ENCODE results near the gene PTPRE. TPM values are rescaled to one million over a fixed set of nuclear protein-coding genes. Genes with fewer than 3 reads are reported as not detected.
"Not testable (repeated sequence)": the region's sequence is repeated elsewhere in the genome, so short reads cannot be mapped to it uniquely, and the experiment has no call there.

The PTPRE gene
- total RNA-seq, 1 experiment from 2014 or later, result 3.1 TPM

GRCh38 chr10:127989481-127990012, 82.6 kb downstream of the PTPRE start:
- no peak overlapping the region for H3K4me3 Mint-ChIP-seq
- H3K27ac Mint-ChIP-seq, result no peak overlapping the region
- CTCF ChIA-PET, result no interaction called here
- DNase-seq (ENCODE audit: low spot score) (no peak), ATAC-seq (no peak)
- no peaks in the 10 kb centered on the region for H3K36me3 Mint-ChIP-seq
- TF ChIP-seq, protein P1, sequence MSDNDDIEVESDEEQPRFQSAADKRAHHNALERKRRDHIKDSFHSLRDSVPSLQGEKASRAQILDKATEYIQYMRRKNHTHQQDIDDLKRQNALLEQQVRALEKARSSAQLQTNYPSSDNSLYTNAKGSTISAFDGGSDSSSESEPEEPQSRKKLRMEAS (CRISPR knock-in tag; IDR thresholded peaks at IDR 0.05), result no peak
- no peak for TF ChIP-seq GRHL2 (CRISPR knock-in tag; IDR thresholded peaks at IDR 0.05; ENCODE audit: insufficient replicate concordance, severe bottlenecking)
- TF ChIP-seq ZBTB21 (CRISPR knock-in tag; IDR thresholded peaks at IDR 0.05; ENCODE audit: borderline replicate concordance), result no peak
- no peak for TF ChIP-seq NFATC4 (CRISPR knock-in tag; IDR thresholded peaks at IDR 0.05)
- TF ChIP-seq TEAD1 (CRISPR knock-in tag; IDR thresholded peaks at IDR 0.05), result no peak
- TF ChIP-seq ATF2 (CRISPR knock-in tag; IDR thresholded peaks at IDR 0.05; ENCODE audit: borderline replicate concordance, low read depth), result no peak
- no peak for TF ChIP-seq KAT7 (CRISPR knock-in tag; IDR thresholded peaks at IDR 0.05; ENCODE audit: borderline replicate concordance)
- TF ChIP-seq ZNF219 (CRISPR knock-in tag; IDR thresholded peaks at IDR 0.05; ENCODE audit: borderline replicate concordance), result no peak
- no peak for TF ChIP-seq ZBTB43 (CRISPR knock-in tag; IDR thresholded peaks at IDR 0.05)
- TF ChIP-seq TEAD4 (CRISPR knock-in tag; IDR thresholded peaks at IDR 0.05), result no peak
- TF ChIP-seq TP53 (CRISPR knock-in tag; IDR thresholded peaks at IDR 0.05), result no peak
- TF ChIP-seq JUN (CRISPR knock-in tag; IDR thresholded peaks at IDR 0.05), result no peak
- no peak for TF ChIP-seq ERG (CRISPR knock-in tag; IDR thresholded peaks at IDR 0.05)
- no peak for TF ChIP-seq ZSCAN18 (CRISPR knock-in tag; IDR thresholded peaks at IDR 0.05)
- no peak for TF ChIP-seq FOXJ3 (CRISPR knock-in tag; IDR thresholded peaks at IDR 0.05; ENCODE audit: borderline replicate concordance)
- no peak for TF ChIP-seq NR1H2 (CRISPR knock-in tag; IDR thresholded peaks at IDR 0.05)
- no peak for TF ChIP-seq ZNF263 (CRISPR knock-in tag; IDR thresholded peaks at IDR 0.05; ENCODE audit: low read depth)
- no peak for TF ChIP-seq ATF3 (CRISPR knock-in tag; conservative IDR thresholded peaks at IDR 0.05)
- POLR2A ChIA-PET, result no interaction called here
- peaks cover 6% of the 10 kb centered on the region; the same call in 1 of the 2 replicates for H3K4me1 Mint-ChIP-seq
- no peaks in the 10 kb centered on the region for H3K9me3 Mint-ChIP-seq
- H3K27me3 Mint-ChIP-seq (ENCODE audit: low read depth), result no peaks in the 10 kb centered on the region

DNA sequence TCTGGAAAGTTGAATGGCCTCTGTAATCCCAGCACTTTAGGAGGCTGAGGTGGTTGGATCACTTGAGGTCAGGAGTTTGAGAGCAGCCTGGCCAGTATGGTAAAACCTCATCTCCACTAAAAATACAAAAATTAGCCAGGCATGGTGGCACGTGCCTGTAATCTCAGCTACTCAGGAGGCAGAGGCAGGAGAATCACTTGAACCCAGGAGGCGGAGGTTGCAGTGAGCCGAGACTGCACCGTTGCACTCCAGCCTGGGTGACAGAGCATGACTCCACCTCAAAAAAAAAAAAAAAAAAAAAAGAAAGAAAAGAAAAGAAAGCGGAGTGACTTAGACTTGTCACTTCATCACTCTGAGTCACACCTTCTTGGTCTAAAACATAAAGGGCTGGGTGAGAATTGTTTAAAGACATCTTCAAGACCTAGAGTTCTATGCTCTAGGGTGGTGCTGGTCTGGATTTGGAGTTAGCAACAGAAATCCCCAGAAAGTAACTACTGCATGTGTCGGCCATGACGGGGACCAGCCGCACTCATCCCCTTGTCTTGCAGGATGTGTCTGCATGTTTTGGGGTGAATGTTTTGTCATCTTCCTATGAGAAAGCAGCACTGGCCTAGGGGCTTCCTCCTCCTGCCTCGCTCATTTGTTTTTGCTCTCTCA, 83.4 kb downstream of the PTPRE start:
- H3K4me3 Mint-ChIP-seq, POLR2A ChIA-PET, ATAC-seq: not testable (repeated sequence)

More for the DNA sequence above, 83.4 kb downstream of the PTPRE start:
- H3K4me1 Mint-ChIP-seq; DNase-seq (ENCODE audit: low spot score); H3K36me3 Mint-ChIP-seq; H3K27me3 Mint-ChIP-seq (ENCODE audit: low read depth); H3K9me3 Mint-ChIP-seq; H3K27ac Mint-ChIP-seq; CTCF ChIA-PET: not testable (repeated sequence)
